ENCODE results near the gene RPS3A. TPM values are rescaled to one million over a fixed set of nuclear protein-coding genes. Genes with fewer than 3 reads are reported as not detected.
"Not testable (repeated sequence)": the region's sequence is repeated elsewhere in the genome, so short reads cannot be mapped to it uniquely, and the experiment has no call there.

Gene RPS3A
- total RNA-seq, 3 donors from 2014 or later, result 2,226 to 2,409 (median 2,351) TPM

GRCh38 chr4:151099976-151100417, 569 bp downstream of the RPS3A start:
- DNase-seq (no peak), ATAC-seq (peak; percentile 1 to 5)
- peaks cover 37% of the 10 kb centered on the region for H3K36me3 Mint-ChIP-seq (ENCODE audit: insufficient read depth)
- no peaks in the 10 kb centered on the region for H3K27me3 Mint-ChIP-seq (ENCODE audit: low read depth)
- H3K4me1 Mint-ChIP-seq (ENCODE audit: low read depth), result peaks cover 37% of the 10 kb centered on the region
- no peaks in the 10 kb centered on the region for H3K9me3 Mint-ChIP-seq
- peak overlapping the region; percentile 99 for H3K4me3 Mint-ChIP-seq

- Mint-ChIP-seq H3K9me3 (no peaks in the 10 kb centered on the region), H3K4me1 (ENCODE audit: low read depth) (peaks cover 37% of the 10 kb centered on the region), H3K27me3 (ENCODE audit: low read depth) (no peaks in the 10 kb centered on the region), H3K36me3 (ENCODE audit: insufficient read depth) (peaks cover 37% of the 10 kb centered on the region), H3K4me3 (peak overlapping the region; percentile 99)
- no peak for ATAC-seq
- DNase-seq, result no peak
Observed at GRCh38 chr4:151100531-151100930, 1.1 kb downstream of the RPS3A start.

- H3K9me3 Mint-ChIP-seq, result no peaks in the 10 kb centered on the region
- DNase-seq, result no peak
- H3K4me3 Mint-ChIP-seq, result peak overlapping the region; percentile 31
- no peak for ATAC-seq
- H3K27me3 Mint-ChIP-seq (ENCODE audit: low read depth), result no peaks in the 10 kb centered on the region
- H3K36me3 Mint-ChIP-seq (ENCODE audit: insufficient read depth), result peaks cover 51% of the 10 kb centered on the region
- H3K4me1 Mint-ChIP-seq (ENCODE audit: low read depth), result peaks cover 27% of the 10 kb centered on the region
Observed at GRCh38 chr4:151103758-151104157, 4.3 kb downstream of the RPS3A start.

- ATAC-seq (no peak), DNase-seq (no peak)
- peaks cover 49% of the 10 kb centered on the region for H3K36me3 Mint-ChIP-seq (ENCODE audit: insufficient read depth)
- no peak overlapping the region for H3K4me3 Mint-ChIP-seq
- peaks cover 25% of the 10 kb centered on the region for H3K4me1 Mint-ChIP-seq (ENCODE audit: low read depth)
- no peaks in the 10 kb centered on the region for H3K27me3 Mint-ChIP-seq (ENCODE audit: low read depth)
- no peaks in the 10 kb centered on the region for H3K9me3 Mint-ChIP-seq
Observed at GRCh38 chr4:151104621-151105020, 5.2 kb downstream of the RPS3A start.

GRCh38 chr4:151105454-151106032, 6.1 kb downstream of the RPS3A start:
- peak in 1 of 2 donors; percentile 28 for ATAC-seq
- Mint-ChIP-seq H3K4me1 (ENCODE audit: low read depth) (peaks cover 21% of the 10 kb centered on the region), H3K4me3 (no peak overlapping the region), H3K36me3 (ENCODE audit: insufficient read depth) (peaks cover 41% of the 10 kb centered on the region), H3K9me3 (no peaks in the 10 kb centered on the region), H3K27me3 (ENCODE audit: low read depth) (no peaks in the 10 kb centered on the region)
- DNase-seq, result no peak

- no peaks in the 10 kb centered on the region for H3K9me3 Mint-ChIP-seq
- no peak overlapping the region for H3K4me3 Mint-ChIP-seq
- H3K36me3 Mint-ChIP-seq (ENCODE audit: insufficient read depth), result peaks cover 30% of the 10 kb centered on the region
- H3K4me1 Mint-ChIP-seq (ENCODE audit: low read depth), result peaks cover 14% of the 10 kb centered on the region
- DNase-seq, result no peak
- H3K27me3 Mint-ChIP-seq (ENCODE audit: low read depth), result no peaks in the 10 kb centered on the region
- no peak for ATAC-seq
Observed at GRCh38 chr4:151107063-151107462, 7.6 kb downstream of the RPS3A start.

GRCh38 chr4:151110236-151110635, 10.8 kb downstream of the RPS3A start:
- peaks cover 14% of the 10 kb centered on the region for H3K36me3 Mint-ChIP-seq (ENCODE audit: insufficient read depth)
- H3K27me3 Mint-ChIP-seq (ENCODE audit: low read depth), result no peaks in the 10 kb centered on the region
- H3K9me3 Mint-ChIP-seq, result no peaks in the 10 kb centered on the region
- peaks cover 2% of the 10 kb centered on the region for H3K4me1 Mint-ChIP-seq (ENCODE audit: low read depth)
- ATAC-seq, result no peak
- H3K4me3 Mint-ChIP-seq, result no peak overlapping the region
- no peak for DNase-seq

- H3K4me1 Mint-ChIP-seq (ENCODE audit: low read depth), result no peaks in the 10 kb centered on the region
- peak in 1 of 2 donors; percentile 5 for ATAC-seq
Observed at GRCh38 chr4:151114338-151114737, 14.9 kb downstream of the RPS3A start.

GRCh38 chr4:151114986-151115385, 15.6 kb downstream of the RPS3A start:
- Mint-ChIP-seq H3K4me3 (no peak overlapping the region), H3K4me1 (ENCODE audit: low read depth) (no peaks in the 10 kb centered on the region), H3K9me3 (no peaks in the 10 kb centered on the region), H3K27me3 (ENCODE audit: low read depth) (no peaks in the 10 kb centered on the region), H3K36me3 (ENCODE audit: insufficient read depth) (no peaks in the 10 kb centered on the region)
- no peak for DNase-seq
- ATAC-seq, result no peak

More at GRCh38 chr4:151114338-151114737, 14.9 kb downstream of the RPS3A start:
- no peak for DNase-seq
- no peak overlapping the region for H3K4me3 Mint-ChIP-seq
- no peaks in the 10 kb centered on the region for H3K9me3 Mint-ChIP-seq
- H3K27me3 Mint-ChIP-seq (ENCODE audit: low read depth), result no peaks in the 10 kb centered on the region
- H3K36me3 Mint-ChIP-seq (ENCODE audit: insufficient read depth), result no peaks in the 10 kb centered on the region

- peak; percentile 49 to 64 for ATAC-seq
- peak; percentile 27 for DNase-seq
- Mint-ChIP-seq H3K36me3 (ENCODE audit: insufficient read depth) (peaks cover 2% of the 10 kb centered on the region), H3K9me3 (no peaks in the 10 kb centered on the region), H3K4me3 (no peak overlapping the region), H3K4me1 (ENCODE audit: low read depth) (peaks cover 3% of the 10 kb centered on the region), H3K27me3 (ENCODE audit: low read depth) (no peaks in the 10 kb centered on the region)
Observed at GRCh38 chr4:151117371-151117962, 18.0 kb downstream of the RPS3A start.

GRCh38 chr4:151129796-151130195, 30.4 kb downstream of the RPS3A start:
- H3K4me1 Mint-ChIP-seq (ENCODE audit: low read depth), result no peaks in the 10 kb centered on the region
- H3K9me3 Mint-ChIP-seq, result no peaks in the 10 kb centered on the region
- DNase-seq (no peak), ATAC-seq (no peak)
- H3K27me3 Mint-ChIP-seq (ENCODE audit: low read depth), result no peaks in the 10 kb centered on the region
- no peaks in the 10 kb centered on the region for H3K36me3 Mint-ChIP-seq (ENCODE audit: insufficient read depth)
- H3K4me3 Mint-ChIP-seq, result no peak overlapping the region

GRCh38 chr4:151133311-151133710, 33.9 kb downstream of the RPS3A start:
- Mint-ChIP-seq H3K36me3 (ENCODE audit: insufficient read depth) (no peaks in the 10 kb centered on the region), H3K4me1 (ENCODE audit: low read depth) (no peaks in the 10 kb centered on the region), H3K27me3 (ENCODE audit: low read depth) (no peaks in the 10 kb centered on the region), H3K4me3 (no peak overlapping the region), H3K9me3 (no peaks in the 10 kb centered on the region)
- DNase-seq, result no peak
- ATAC-seq, result no peak

- not testable (repeated sequence) for H3K4me3 Mint-ChIP-seq; DNase-seq; H3K27me3 Mint-ChIP-seq (ENCODE audit: low read depth); H3K9me3 Mint-ChIP-seq; H3K36me3 Mint-ChIP-seq (ENCODE audit: insufficient read depth); H3K4me1 Mint-ChIP-seq (ENCODE audit: low read depth); ATAC-seq
Observed at GRCh38 chr4:151136048-151136447, 36.6 kb downstream of the RPS3A start.

GRCh38 chr4:151139814-151140213, 40.4 kb downstream of the RPS3A start:
- ATAC-seq, result no peak
- Mint-ChIP-seq H3K36me3 (ENCODE audit: insufficient read depth) (no peaks in the 10 kb centered on the region), H3K9me3 (no peaks in the 10 kb centered on the region), H3K27me3 (ENCODE audit: low read depth) (no peaks in the 10 kb centered on the region), H3K4me1 (ENCODE audit: low read depth) (no peaks in the 10 kb centered on the region), H3K4me3 (no peak overlapping the region)
- DNase-seq, result no peak

- ATAC-seq (no peak), DNase-seq (no peak)
- H3K36me3 Mint-ChIP-seq (ENCODE audit: insufficient read depth), result no peaks in the 10 kb centered on the region
- H3K27me3 Mint-ChIP-seq (ENCODE audit: low read depth), result no peaks in the 10 kb centered on the region
- no peaks in the 10 kb centered on the region for H3K4me1 Mint-ChIP-seq (ENCODE audit: low read depth)
- no peaks in the 10 kb centered on the region for H3K9me3 Mint-ChIP-seq
- no peak overlapping the region for H3K4me3 Mint-ChIP-seq
Observed at GRCh38 chr4:151142758-151143157, 43.3 kb downstream of the RPS3A start.
